ENCODE measurements around the gene SYNDIG1L. TPM values are rescaled to one million over a fixed set of nuclear protein-coding genes. Genes with fewer than 3 reads are reported as not detected.

SYNDIG1L gene
- total RNA-seq, 2 experiments from 2014 or later = not detected

GRCh38 chr14:74411671-74412070 lies 14.3 kb downstream of the SYNDIG1L start:
- H3K27me3 Mint-ChIP-seq (ENCODE audit: low read depth) = peaks cover 8% of the 10 kb centered on the region
- no peak overlapping the region for H3K27ac Mint-ChIP-seq
- ATAC-seq (no peak), DNase-seq (no peak)
- ChIA-PET CTCF (interaction anchor here (1.0 kb wide), 1 partner anchor 20 kb away, joined by 3 read pairs; no protein-coding TSS in a partner anchor), POLR2A (no interaction called here)
- H3K4me1 Mint-ChIP-seq (ENCODE audit: low read depth) = no peaks in the 10 kb centered on the region
- H3K9me3 Mint-ChIP-seq (ENCODE audit: insufficient read depth) = no peaks in the 10 kb centered on the region
- no peak overlapping the region for H3K4me3 Mint-ChIP-seq
- no peaks in the 10 kb centered on the region for H3K36me3 Mint-ChIP-seq (ENCODE audit: low read depth)

GRCh38 chr14:74409441-74409840 lies 16.6 kb downstream of the SYNDIG1L start:
- Mint-ChIP-seq H3K27me3 (ENCODE audit: low read depth) (peaks cover 3% of the 10 kb centered on the region), H3K36me3 (ENCODE audit: low read depth) (no peaks in the 10 kb centered on the region), H3K27ac (no peak overlapping the region), H3K9me3 (ENCODE audit: insufficient read depth) (no peaks in the 10 kb centered on the region), H3K4me1 (ENCODE audit: low read depth) (no peaks in the 10 kb centered on the region), H3K4me3 (no peak overlapping the region)
- DNase-seq (no peak), ATAC-seq (no peak)
- ChIA-PET CTCF (no interaction called here), POLR2A (interaction anchor here (0.9 kb wide), 1 partner anchor 92 kb away, joined by 3 read pairs; no protein-coding TSS in a partner anchor)

- no peaks in the 10 kb centered on the region for H3K4me1 Mint-ChIP-seq (ENCODE audit: low read depth)
- no peak overlapping the region for H3K27ac Mint-ChIP-seq
- no peaks in the 10 kb centered on the region for H3K9me3 Mint-ChIP-seq (ENCODE audit: insufficient read depth)
- no peaks in the 10 kb centered on the region for H3K27me3 Mint-ChIP-seq (ENCODE audit: low read depth)
- H3K36me3 Mint-ChIP-seq (ENCODE audit: low read depth) = no peaks in the 10 kb centered on the region
- H3K4me3 Mint-ChIP-seq = no peak overlapping the region
- CTCF ChIA-PET = no interaction called here
- ATAC-seq (no peak), DNase-seq (no peak)
- POLR2A ChIA-PET = interaction anchor here (0.9 kb wide), 1 partner anchor 91 kb away, joined by 3 read pairs; no protein-coding TSS in a partner anchor
These were observed 17.1 kb downstream of the SYNDIG1L start for GRCh38 chr14:74408870-74409269.

GRCh38 chr14:74407801-74408154 lies 18.2 kb downstream of the SYNDIG1L start:
- Mint-ChIP-seq H3K4me3 (no peak overlapping the region), H3K27me3 (ENCODE audit: low read depth) (no peaks in the 10 kb centered on the region), H3K36me3 (ENCODE audit: low read depth) (no peaks in the 10 kb centered on the region), H3K9me3 (ENCODE audit: insufficient read depth) (no peaks in the 10 kb centered on the region), H3K4me1 (ENCODE audit: low read depth) (peaks cover 5% of the 10 kb centered on the region), H3K27ac (no peak overlapping the region)
- POLR2A ChIA-PET = no interaction called here
- ATAC-seq = no peak
- no peak for DNase-seq
- CTCF ChIA-PET = no interaction called here

- no peaks in the 10 kb centered on the region for H3K9me3 Mint-ChIP-seq (ENCODE audit: insufficient read depth)
- H3K4me3 Mint-ChIP-seq = no peak overlapping the region
- peaks cover 11% of the 10 kb centered on the region for H3K4me1 Mint-ChIP-seq (ENCODE audit: low read depth)
- no peaks in the 10 kb centered on the region for H3K36me3 Mint-ChIP-seq (ENCODE audit: low read depth)
- DNase-seq (no peak), ATAC-seq (no peak)
- ChIA-PET CTCF (no interaction called here), POLR2A (no interaction called here)
- H3K27me3 Mint-ChIP-seq (ENCODE audit: low read depth) = no peaks in the 10 kb centered on the region
- H3K27ac Mint-ChIP-seq = no peak overlapping the region
These were observed 18.8 kb downstream of the SYNDIG1L start for GRCh38 chr14:74407021-74407800.

GRCh38 chr14:74405663-74406062 lies 20.3 kb downstream of the SYNDIG1L start:
- peaks cover 26% of the 10 kb centered on the region for H3K4me1 Mint-ChIP-seq (ENCODE audit: low read depth)
- POLR2A ChIA-PET = no interaction called here
- H3K4me3 Mint-ChIP-seq = no peak overlapping the region
- no peak overlapping the region for H3K27ac Mint-ChIP-seq
- H3K36me3 Mint-ChIP-seq (ENCODE audit: low read depth) = no peaks in the 10 kb centered on the region
- H3K9me3 Mint-ChIP-seq (ENCODE audit: insufficient read depth) = no peaks in the 10 kb centered on the region
- CTCF ChIA-PET = no interaction called here
- no peaks in the 10 kb centered on the region for H3K27me3 Mint-ChIP-seq (ENCODE audit: low read depth)
- ATAC-seq (no peak), DNase-seq (no peak)

- Mint-ChIP-seq H3K9me3 (ENCODE audit: insufficient read depth) (no peaks in the 10 kb centered on the region), H3K4me3 (no peak overlapping the region), H3K4me1 (ENCODE audit: low read depth) (peaks cover 31% of the 10 kb centered on the region), H3K27ac (no peak overlapping the region), H3K27me3 (ENCODE audit: low read depth) (peaks cover 6% of the 10 kb centered on the region), H3K36me3 (ENCODE audit: low read depth) (no peaks in the 10 kb centered on the region)
- CTCF ChIA-PET = no interaction called here
- POLR2A ChIA-PET = interaction anchor here (0.6 kb wide), 1 partner anchor 167 kb away, joined by 3 read pairs; no protein-coding TSS in a partner anchor
- ATAC-seq (no peak), DNase-seq (no peak)
These were observed 21.6 kb downstream of the SYNDIG1L start for GRCh38 chr14:74404435-74404834.

GRCh38 chr14:74403619-74404417 lies 22.2 kb downstream of the SYNDIG1L start:
- H3K9me3 Mint-ChIP-seq (ENCODE audit: insufficient read depth) = no peaks in the 10 kb centered on the region
- DNase-seq = no peak
- CTCF ChIA-PET = no interaction called here

GRCh38 chr14:74402401-74403251 lies 23.4 kb downstream of the SYNDIG1L start:
- H3K36me3 Mint-ChIP-seq (ENCODE audit: low read depth) = no peaks in the 10 kb centered on the region
- peak overlapping the region; percentile 38 for H3K4me3 Mint-ChIP-seq
- H3K4me1 Mint-ChIP-seq (ENCODE audit: low read depth) = peaks cover 31% of the 10 kb centered on the region
- ChIA-PET POLR2A (interaction anchor here (0.6 to 0.9 kb wide), 2 partner anchors 12 to 361 kb away, joined by 3 read pairs; no protein-coding TSS in a partner anchor), CTCF (no interaction called here)
- no peaks in the 10 kb centered on the region for H3K9me3 Mint-ChIP-seq (ENCODE audit: insufficient read depth)
- DNase-seq = peak; percentile 28
- peaks cover 13% of the 10 kb centered on the region for H3K27me3 Mint-ChIP-seq (ENCODE audit: low read depth)
- peak overlapping the region; percentile 92 for H3K27ac Mint-ChIP-seq
- no peak for ATAC-seq

More at GRCh38 chr14:74403619-74404417, 22.2 kb downstream of the SYNDIG1L start:
- H3K4me3 Mint-ChIP-seq = no peak overlapping the region
- H3K27ac Mint-ChIP-seq = no peak overlapping the region
- H3K4me1 Mint-ChIP-seq (ENCODE audit: low read depth) = peaks cover 31% of the 10 kb centered on the region
- POLR2A ChIA-PET = no interaction called here
- no peak for ATAC-seq
- no peaks in the 10 kb centered on the region for H3K36me3 Mint-ChIP-seq (ENCODE audit: low read depth)
- H3K27me3 Mint-ChIP-seq (ENCODE audit: low read depth) = peaks cover 11% of the 10 kb centered on the region

GRCh38 chr14:74401504-74402241 lies 24.3 kb downstream of the SYNDIG1L start:
- no peaks in the 10 kb centered on the region for H3K36me3 Mint-ChIP-seq (ENCODE audit: low read depth)
- peak; percentile 90 for DNase-seq
- peak overlapping the region; percentile 92 for H3K27ac Mint-ChIP-seq
- peaks cover 18% of the 10 kb centered on the region for H3K27me3 Mint-ChIP-seq (ENCODE audit: low read depth)
- H3K4me3 Mint-ChIP-seq = peak overlapping the region; percentile 72
- POLR2A ChIA-PET = interaction anchor here (0.7 to 1.5 kb wide), 2 partner anchors 59 to 217 kb away, joined by 3 to 4 read pairs; no protein-coding TSS in a partner anchor
- ATAC-seq = peak; percentile 97
- H3K4me1 Mint-ChIP-seq (ENCODE audit: low read depth) = peaks cover 31% of the 10 kb centered on the region
- CTCF ChIA-PET = interaction anchor here (0.9 kb wide), 1 partner anchor 504 kb away, joined by 3 read pairs; no protein-coding TSS in a partner anchor
- no peaks in the 10 kb centered on the region for H3K9me3 Mint-ChIP-seq (ENCODE audit: insufficient read depth)

Measured in activated CD8-positive, alpha-beta T cell treated with anti-CD3 and anti-CD28 coated beads, Interleukin-2, amount 10 ng/mL, durations not matched to agents 7 days and 5 days (primary cell).